ENCODE data around the gene SHFL. TPM values are rescaled to one million over a fixed set of nuclear protein-coding genes. Genes with fewer than 3 reads are reported as not detected.

Gene SHFL
- polyA plus RNA-seq, 1 experiment: 42.2 TPM

GRCh38 chr19:10109528-10109927, 23.4 kb downstream of the SHFL start:
- Histone ChIP-seq H3K36me3 (ENCODE audit: control insufficient read depth, insufficient read depth, low read length) (peaks cover 35% of the 10 kb centered on the region), H3K4me3 (ENCODE audit: low read depth, low read length) (no peak overlapping the region), H3K27me3 (ENCODE audit: control insufficient read depth, insufficient read depth, low read length) (no peaks in the 10 kb centered on the region)
- CTCF ChIA-PET: interaction anchor here (1.0 to 2.0 kb wide), 2 partner anchors 10 to 140 kb away, joined by 4 read pairs; no protein-coding TSS in a partner anchor
- no peak for TF ChIP-seq CTCF (IDR thresholded peaks at IDR 0.05; ENCODE audit: insufficient read depth, low read depth, low read length)
- no peak for DNase-seq (ENCODE audit: low read depth)
- POLR2A ChIA-PET: no interaction called here

GRCh38 chr19:10110076-10110971, 24.2 kb downstream of the SHFL start:
- no peaks in the 10 kb centered on the region for H3K27me3 ChIP-seq (ENCODE audit: control insufficient read depth, insufficient read depth, low read length)
- H3K36me3 ChIP-seq (ENCODE audit: control insufficient read depth, insufficient read depth, low read length): peaks cover 39% of the 10 kb centered on the region
- DNase-seq (ENCODE audit: low read depth): no peak
- no peak overlapping the region for H3K4me3 ChIP-seq (ENCODE audit: low read depth, low read length)
- TF ChIP-seq CTCF (IDR thresholded peaks at IDR 0.05; ENCODE audit: insufficient read depth, low read depth, low read length): no peak
- ChIA-PET POLR2A (no interaction called here), CTCF (interaction anchor here (1.0 to 2.0 kb wide), 2 partner anchors 11 to 139 kb away, joined by 4 read pairs; no protein-coding TSS in a partner anchor)

GRCh38 chr19:10110972-10111317, 24.8 kb downstream of the SHFL start:
- ChIA-PET POLR2A (no interaction called here), CTCF (no interaction called here)
- TF ChIP-seq CTCF (IDR thresholded peaks at IDR 0.05; ENCODE audit: insufficient read depth, low read depth, low read length): no peak
- peaks cover 44% of the 10 kb centered on the region for H3K36me3 ChIP-seq (ENCODE audit: control insufficient read depth, insufficient read depth, low read length)
- no peaks in the 10 kb centered on the region for H3K27me3 ChIP-seq (ENCODE audit: control insufficient read depth, insufficient read depth, low read length)
- no peak for DNase-seq (ENCODE audit: low read depth)
- H3K4me3 ChIP-seq (ENCODE audit: low read depth, low read length): no peak overlapping the region

GRCh38 chr19:10111405-10111811, 25.3 kb downstream of the SHFL start, which contains the start of gene P2RY11:
Gene P2RY11 (plus strand): TSS chr19:10111693. CDS start chr19:10111722, 29 bp downstream.
- CTCF ChIA-PET: no interaction called here
- POLR2A ChIA-PET: no interaction called here
- Histone ChIP-seq H3K36me3 (ENCODE audit: control insufficient read depth, insufficient read depth, low read length) (peaks cover 48% of the 10 kb centered on the region), H3K4me3 (ENCODE audit: low read depth, low read length) (no peak within 1 kb of the TSS), H3K27me3 (ENCODE audit: control insufficient read depth, insufficient read depth, low read length) (no peaks in the 10 kb centered on the region)
- DNase-seq (ENCODE audit: low read depth): no peak
- TF ChIP-seq CTCF (IDR thresholded peaks at IDR 0.05; ENCODE audit: insufficient read depth, low read depth, low read length): no peak

- ChIA-PET POLR2A (no interaction called here), CTCF (interaction anchor here (0.7 to 1.6 kb wide), 4 partner anchors 13 to 138 kb away, joined by 3 to 6 read pairs (median 4); no protein-coding TSS in a partner anchor)
- no peak for DNase-seq (ENCODE audit: low read depth)
- TF ChIP-seq CTCF (IDR thresholded peaks at IDR 0.05; ENCODE audit: insufficient read depth, low read depth, low read length): no peak
- no peak overlapping the region for H3K4me3 ChIP-seq (ENCODE audit: low read depth, low read length)
- peaks cover 54% of the 10 kb centered on the region for H3K36me3 ChIP-seq (ENCODE audit: control insufficient read depth, insufficient read depth, low read length)
- H3K27me3 ChIP-seq (ENCODE audit: control insufficient read depth, insufficient read depth, low read length): no peaks in the 10 kb centered on the region
Measured at GRCh38 chr19:10112037-10112761, 26.1 kb downstream of the SHFL start.
